ENCODE data around the gene NR6A1. TPM values are rescaled to one million over a fixed set of nuclear protein-coding genes. Genes with fewer than 3 reads are reported as not detected.

Gene NR6A1
- polyA plus RNA-seq, 1 experiment: 0.10 TPM

- no peak for DNase-seq (ENCODE audit: low read depth, low spot score)
- Histone ChIP-seq H3K4me3 (ENCODE audit: low read depth, low read length) (no peak overlapping the region), H3K27me3 (ENCODE audit: control insufficient read depth, insufficient read depth, low read length) (peaks cover 15% of the 10 kb centered on the region), H3K27ac (ENCODE audit: low read depth, low read length) (no peak overlapping the region), H3K9me3 (ENCODE audit: control insufficient read depth, insufficient read depth, low read length) (no peaks in the 10 kb centered on the region)
- ChIA-PET CTCF (interaction anchor here (1.3 to 2.6 kb wide), 4 partner anchors 14 to 66 kb away, joined by 4 to 9 read pairs (median 7); no protein-coding TSS in a partner anchor), POLR2A (no interaction called here)
- TF ChIP-seq CTCF (IDR thresholded peaks at IDR 0.05; ENCODE audit: low read depth, low read length): no peak
These were observed 168.5 kb downstream of the NR6A1 start for GRCh38 chr9:124602632-124603031.

- ChIA-PET CTCF (interaction anchor here (1.0 to 2.6 kb wide), 5 partner anchors 12 to 65 kb away, joined by 3 to 9 read pairs (median 7); no protein-coding TSS in a partner anchor), POLR2A (interaction anchor here (0.6 kb wide), 1 partner anchor 705 kb away, joined by 4 read pairs; no protein-coding TSS in a partner anchor)
- Histone ChIP-seq H3K9me3 (ENCODE audit: control insufficient read depth, insufficient read depth, low read length) (no peaks in the 10 kb centered on the region), H3K27me3 (ENCODE audit: control insufficient read depth, insufficient read depth, low read length) (peaks cover 14% of the 10 kb centered on the region), H3K4me3 (ENCODE audit: low read depth, low read length) (no peak overlapping the region), H3K27ac (ENCODE audit: low read depth, low read length) (no peak overlapping the region)
- no peak for TF ChIP-seq CTCF (IDR thresholded peaks at IDR 0.05; ENCODE audit: low read depth, low read length)
- DNase-seq (ENCODE audit: low read depth, low spot score): no peak
These were observed 168.9 kb downstream of the NR6A1 start for GRCh38 chr9:124602204-124602603.

GRCh38 chr9:124600407-124600806 is 170.7 kb downstream of the NR6A1 start:
- POLR2A ChIA-PET: no interaction called here
- H3K4me3 ChIP-seq (ENCODE audit: low read depth, low read length): no peak overlapping the region
- H3K27me3 ChIP-seq (ENCODE audit: control insufficient read depth, insufficient read depth, low read length): peaks cover 8% of the 10 kb centered on the region
- H3K9me3 ChIP-seq (ENCODE audit: control insufficient read depth, insufficient read depth, low read length): no peaks in the 10 kb centered on the region
- CTCF ChIA-PET: interaction anchor here (1.2 kb wide), 1 partner anchor 63 kb away, joined by 5 read pairs; no protein-coding TSS in a partner anchor
- TF ChIP-seq CTCF (IDR thresholded peaks at IDR 0.05; ENCODE audit: low read depth, low read length): no peak
- no peak for DNase-seq (ENCODE audit: low read depth, low spot score)
- no peak overlapping the region for H3K27ac ChIP-seq (ENCODE audit: low read depth, low read length)

GRCh38 chr9:124599121-124599795 is 171.9 kb downstream of the NR6A1 start:
- Histone ChIP-seq H3K27ac (ENCODE audit: low read depth, low read length) (no peak overlapping the region), H3K9me3 (ENCODE audit: control insufficient read depth, insufficient read depth, low read length) (no peaks in the 10 kb centered on the region), H3K4me3 (ENCODE audit: low read depth, low read length) (no peak overlapping the region), H3K27me3 (ENCODE audit: control insufficient read depth, insufficient read depth, low read length) (peaks cover 4% of the 10 kb centered on the region)
- TF ChIP-seq CTCF (IDR thresholded peaks at IDR 0.05; ENCODE audit: low read depth, low read length): no peak
- ChIA-PET CTCF (interaction anchor here (1.0 kb wide), 1 partner anchor 47 kb away, joined by 4 read pairs; no protein-coding TSS in a partner anchor), POLR2A (no interaction called here)
- DNase-seq (ENCODE audit: low read depth, low spot score): no peak

GRCh38 chr9:124598048-124598447 is 173.1 kb downstream of the NR6A1 start:
- Histone ChIP-seq H3K27me3 (ENCODE audit: control insufficient read depth, insufficient read depth, low read length) (no peaks in the 10 kb centered on the region), H3K4me3 (ENCODE audit: low read depth, low read length) (no peak overlapping the region), H3K27ac (ENCODE audit: low read depth, low read length) (no peak overlapping the region), H3K9me3 (ENCODE audit: control insufficient read depth, insufficient read depth, low read length) (no peaks in the 10 kb centered on the region)
- TF ChIP-seq CTCF (IDR thresholded peaks at IDR 0.05; ENCODE audit: low read depth, low read length): no peak
- no peak for DNase-seq (ENCODE audit: low read depth, low spot score)
- ChIA-PET POLR2A (interaction anchor here (0.8 kb wide), 1 partner anchor 145 kb away, joined by 6 read pairs; no protein-coding TSS in a partner anchor), CTCF (interaction anchor here (0.7 to 5.2 kb wide), 2 partner anchors 19 to 93 kb away, joined by 7 to 52 read pairs; no protein-coding TSS in a partner anchor)
